ENCODE measurements around the gene KCNQ5.

Gene KCNQ5

DNA sequence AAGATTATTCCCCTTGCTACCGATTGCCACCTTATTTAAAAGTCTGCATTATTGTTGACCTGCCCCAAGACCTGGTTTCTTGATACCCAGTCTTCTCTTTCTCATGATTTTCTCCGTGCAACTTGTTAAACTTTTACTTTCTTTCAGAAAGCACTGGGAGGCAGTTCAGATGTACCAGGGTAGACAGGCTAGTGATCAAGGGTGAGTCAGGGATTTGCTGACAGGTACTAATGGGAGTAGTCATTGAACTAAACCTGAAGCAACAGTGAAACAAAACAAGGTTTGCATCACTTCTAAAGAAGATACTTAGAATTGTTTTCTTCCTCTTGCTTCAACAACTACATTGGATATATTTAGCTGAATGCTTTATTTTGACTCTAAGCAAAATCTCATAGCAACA, 124.4 kb downstream of the KCNQ5 start:
- DNase-seq: no peak
- no peak overlapping the region for H3K4me3 ChIP-seq
- no peak overlapping the region for H3K27ac ChIP-seq
- H3K36me3 ChIP-seq: no peaks in the 10 kb centered on the region
- TF ChIP-seq CTCF (IDR thresholded peaks at IDR 0.05): no peak
- H3K9me3 ChIP-seq: no peaks in the 10 kb centered on the region
- intact Hi-C loops (cut with DNase I; ENCODE audit: low total_unique reads): no loop called here
- peaks cover 0 to 22% (median 12%) of the 10 kb centered on the region in 4 donors for H3K4me1 ChIP-seq
- no peaks in the 10 kb centered on the region for H3K27me3 ChIP-seq

- Histone ChIP-seq H3K4me3 (no peak overlapping the region), H3K27ac (no peak overlapping the region), H3K27me3 (no peaks in the 10 kb centered on the region), H3K4me1 (peaks cover 0 to 22% (median 12%) of the 10 kb centered on the region in 4 donors), H3K9me3 (no peaks in the 10 kb centered on the region), H3K36me3 (no peaks in the 10 kb centered on the region)
- TF ChIP-seq CTCF (IDR thresholded peaks at IDR 0.05): no peak
- no peak for DNase-seq
- intact Hi-C loops (cut with DNase I; ENCODE audit: low total_unique reads): no loop called here
These were observed 126.9 kb downstream of the KCNQ5 start for GRCh38 chr6:72748759-72749158.

- Histone ChIP-seq H3K36me3 (no peaks in the 10 kb centered on the region), H3K4me3 (no peak overlapping the region), H3K4me1 (peaks cover 0 to 19% (median 11%) of the 10 kb centered on the region in 4 donors), H3K27me3 (no peaks in the 10 kb centered on the region), H3K9me3 (no peaks in the 10 kb centered on the region), H3K27ac (no peak overlapping the region)
- intact Hi-C loops (cut with DNase I; ENCODE audit: low total_unique reads): no loop called here
- no peak for TF ChIP-seq CTCF (IDR thresholded peaks at IDR 0.05)
- no peak for DNase-seq
These were observed 133.9 kb downstream of the KCNQ5 start for GRCh38 chr6:72755752-72756151.

- no peak for DNase-seq
These were observed 135.2 kb downstream of the KCNQ5 start for GRCh38 chr6:72757048-72757447.

GRCh38 chr6:72757926-72758325, 136.1 kb downstream of the KCNQ5 start:
- Histone ChIP-seq H3K27ac (no peak overlapping the region), H3K9me3 (no peaks in the 10 kb centered on the region), H3K4me3 (no peak overlapping the region), H3K36me3 (no peaks in the 10 kb centered on the region), H3K27me3 (no peaks in the 10 kb centered on the region), H3K4me1 (peaks cover 0 to 22% (median 11%) of the 10 kb centered on the region in 4 donors)
- intact Hi-C loops (cut with DNase I; ENCODE audit: low total_unique reads): no loop called here
- no peak for TF ChIP-seq CTCF (IDR thresholded peaks at IDR 0.05)
- no peak for DNase-seq

More at GRCh38 chr6:72757048-72757447, 135.2 kb downstream of the KCNQ5 start:
- no peak overlapping the region for H3K4me3 ChIP-seq
- intact Hi-C loops (cut with DNase I; ENCODE audit: low total_unique reads): no loop called here
- peaks cover 0 to 22% (median 11%) of the 10 kb centered on the region in 4 donors for H3K4me1 ChIP-seq
- no peaks in the 10 kb centered on the region for H3K36me3 ChIP-seq
- H3K27ac ChIP-seq: no peak overlapping the region
- H3K27me3 ChIP-seq: no peaks in the 10 kb centered on the region
- no peaks in the 10 kb centered on the region for H3K9me3 ChIP-seq
- no peak for TF ChIP-seq CTCF (IDR thresholded peaks at IDR 0.05)

DNA sequence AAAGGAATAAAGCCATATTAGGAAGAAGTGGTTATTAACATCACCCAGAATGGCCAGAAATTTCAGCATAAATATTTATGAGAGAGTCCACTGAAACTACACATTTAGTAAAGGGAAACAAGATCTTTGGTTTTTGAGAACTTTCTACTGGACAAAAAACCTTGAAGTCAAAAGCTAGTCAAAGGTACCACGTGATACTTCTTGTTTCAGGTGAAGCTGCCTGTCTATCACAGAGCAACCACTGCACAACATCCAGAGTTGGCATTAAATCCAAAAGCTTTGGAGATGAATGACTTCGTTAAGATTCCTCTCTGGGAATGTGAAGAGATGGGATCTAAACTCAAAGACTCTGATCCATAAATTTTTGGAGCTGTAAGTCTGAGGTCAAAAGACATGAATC, 137.0 kb downstream of the KCNQ5 start:
- no peaks in the 10 kb centered on the region for H3K27me3 ChIP-seq
- no peaks in the 10 kb centered on the region for H3K36me3 ChIP-seq
- no peak for DNase-seq
- TF ChIP-seq CTCF (IDR thresholded peaks at IDR 0.05): no peak
- H3K4me3 ChIP-seq: no peak overlapping the region
- H3K27ac ChIP-seq: no peak overlapping the region
- intact Hi-C loops (cut with DNase I; ENCODE audit: low total_unique reads): no loop called here
- peaks cover 0 to 22% (median 11%) of the 10 kb centered on the region in 4 donors for H3K4me1 ChIP-seq
- no peaks in the 10 kb centered on the region for H3K9me3 ChIP-seq
